Middle frontal gyrus (tissue), 1 donor: Measurements from ENCODE around the gene EMSY.
"Not testable (repeated sequence)": the region's sequence is repeated elsewhere in the genome, so short reads cannot be mapped to it uniquely, and the experiment has no call there.

Source experiments
- DNase-seq: peaks from one replicate; pipeline ENCODE4 v3.0.0-alpha.2; 2015; ENCODE audit warnings: low spot score; ENCODE audit errors: extremely low spot score

The EMSY gene

DNA sequence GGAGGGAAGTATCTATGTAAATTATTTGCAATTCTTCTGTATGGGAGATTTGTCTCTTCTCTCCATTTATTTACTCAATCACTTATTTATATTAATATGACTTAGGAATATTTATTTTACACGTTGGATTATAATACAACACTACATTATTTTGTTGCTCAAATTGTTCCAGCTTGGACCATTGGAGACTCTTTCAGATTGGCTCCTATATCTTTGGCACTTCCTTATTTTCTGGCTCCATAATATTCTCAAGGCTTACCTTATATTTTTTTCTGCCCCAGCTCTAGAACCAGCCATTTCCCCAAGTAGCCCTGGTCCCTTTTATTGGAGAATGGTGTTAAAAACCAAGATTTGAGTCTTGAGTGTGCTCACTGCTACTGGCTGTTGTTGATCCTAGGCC is 123.8 kb downstream of the EMSY start:
- no peak for DNase-seq

- not testable (repeated sequence) for DNase-seq
Observed at GRCh38 chr11:76572181-76572875, 127.5 kb downstream of the EMSY start.

DNA sequence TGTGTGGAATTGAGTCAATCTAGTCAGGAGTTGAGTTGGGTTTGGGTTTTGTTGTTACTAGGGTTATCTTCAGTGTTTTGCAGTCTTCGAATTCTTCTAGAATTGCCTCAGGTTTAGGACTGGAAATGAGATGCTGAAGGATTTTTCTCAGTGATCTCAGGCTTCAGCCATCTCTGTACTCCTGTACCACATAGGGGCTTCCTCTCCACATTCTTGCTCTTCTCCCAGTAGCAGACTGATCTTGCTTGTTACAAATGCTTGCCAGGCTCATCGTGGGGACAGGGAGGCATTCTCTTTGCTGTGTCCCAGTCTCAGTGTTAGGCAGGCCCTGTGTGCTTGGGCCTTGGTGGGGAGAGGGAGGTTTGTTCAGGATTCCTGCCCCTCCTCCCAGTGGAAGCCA is 129.6 kb downstream of the EMSY start:
- no peak for DNase-seq

GRCh38 chr11:76574879-76575278 is 130.1 kb downstream of the EMSY start:
- no peak for DNase-seq

DNA sequence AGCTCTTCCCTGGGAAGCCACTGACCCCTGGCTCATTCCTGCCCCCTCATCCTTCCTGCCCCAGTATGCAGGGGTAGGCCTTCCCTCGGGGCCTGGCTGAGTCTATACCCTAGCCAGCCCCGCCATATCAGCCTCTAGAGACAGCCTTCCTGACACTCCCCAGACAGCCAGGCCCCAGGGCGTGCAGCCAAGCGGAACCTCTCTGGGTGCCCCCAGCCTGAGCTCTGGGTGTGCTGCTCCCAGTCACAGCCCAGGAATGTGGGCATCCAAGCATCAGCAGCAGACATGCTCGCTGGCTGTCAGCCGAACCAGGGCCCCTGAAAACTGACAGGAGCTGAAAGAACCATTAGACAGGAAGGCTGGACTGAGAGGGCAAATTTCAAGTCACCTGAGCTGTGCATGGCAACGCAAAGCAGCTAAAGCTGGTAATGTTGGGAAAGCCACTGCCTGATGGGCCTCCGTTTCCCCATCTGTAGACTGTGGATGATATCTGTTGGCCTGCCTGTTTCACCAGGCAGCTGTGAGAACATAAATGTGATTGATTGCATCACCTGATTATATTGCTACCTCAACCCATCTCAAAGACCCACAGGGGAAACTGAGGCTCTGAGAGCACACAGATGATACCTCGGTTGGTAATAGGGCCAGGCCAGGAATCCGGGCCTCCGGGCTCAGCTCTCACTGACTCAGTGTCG is 132.6 kb downstream of the EMSY start:
- DNase-seq, result no peak

GRCh38 chr11:76577921-76578653 is 133.3 kb downstream of the EMSY start:
- DNase-seq, result no peak

- no peak for DNase-seq
Observed at GRCh38 chr11:76578654-76579055, 133.8 kb downstream of the EMSY start.

DNA sequence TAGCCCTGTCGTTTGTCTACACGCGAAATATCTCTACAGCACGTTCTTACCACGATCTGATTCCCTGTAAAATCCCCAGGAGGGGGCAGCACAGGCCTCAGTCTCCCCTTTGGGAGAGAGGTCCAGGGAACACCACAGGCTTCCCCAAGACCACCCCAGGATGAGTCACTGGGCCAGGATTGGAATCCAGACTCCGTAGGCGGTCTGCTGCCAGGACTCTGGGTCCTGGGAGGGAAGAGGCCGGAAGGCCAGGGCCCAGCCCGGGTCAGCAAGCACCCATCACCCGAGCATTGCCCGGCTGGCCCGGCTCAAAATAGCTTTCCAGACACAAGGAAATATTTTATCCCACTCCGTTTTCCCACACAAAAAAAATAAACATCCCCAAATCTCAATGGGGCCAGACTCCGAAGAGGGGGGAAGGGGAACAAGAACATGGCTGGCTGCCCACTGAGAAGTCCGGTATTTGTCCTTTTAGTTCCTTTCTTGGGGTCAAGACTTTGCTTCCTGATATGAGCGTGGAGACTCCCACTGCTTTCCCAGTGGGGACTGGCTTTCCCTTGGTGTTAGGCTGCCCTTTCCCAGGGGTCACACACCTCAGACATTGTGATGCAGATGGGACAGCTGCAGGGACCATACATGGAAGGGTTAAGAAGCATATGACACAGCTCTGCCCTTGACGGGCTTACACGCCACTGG is 134.4 kb downstream of the EMSY start:
- DNase-seq, result no peak

GRCh38 chr11:76579752-76580151 is 134.9 kb downstream of the EMSY start:
- DNase-seq, result no peak

DNA sequence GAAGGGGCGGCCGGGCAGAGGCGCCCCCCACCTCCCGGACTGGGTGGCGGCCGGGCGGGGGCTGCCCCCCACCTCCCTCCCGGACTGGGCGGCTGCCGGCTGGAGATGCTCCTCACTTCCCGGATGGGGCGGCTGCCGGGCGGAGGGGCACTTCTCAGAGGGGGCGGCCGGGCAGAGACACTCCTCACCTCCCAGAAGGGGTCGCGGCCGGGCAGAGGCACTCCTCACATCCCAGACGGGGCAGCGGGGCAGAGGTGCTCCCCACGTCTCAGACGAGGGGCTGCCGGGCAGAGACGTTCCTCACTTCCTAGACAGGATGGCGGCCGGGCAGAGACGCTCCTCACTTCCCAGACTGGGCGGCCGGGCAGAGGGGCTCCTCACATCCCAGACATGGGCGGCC is 137.7 kb downstream of the EMSY start:
- DNase-seq, result not testable (repeated sequence)

DNA sequence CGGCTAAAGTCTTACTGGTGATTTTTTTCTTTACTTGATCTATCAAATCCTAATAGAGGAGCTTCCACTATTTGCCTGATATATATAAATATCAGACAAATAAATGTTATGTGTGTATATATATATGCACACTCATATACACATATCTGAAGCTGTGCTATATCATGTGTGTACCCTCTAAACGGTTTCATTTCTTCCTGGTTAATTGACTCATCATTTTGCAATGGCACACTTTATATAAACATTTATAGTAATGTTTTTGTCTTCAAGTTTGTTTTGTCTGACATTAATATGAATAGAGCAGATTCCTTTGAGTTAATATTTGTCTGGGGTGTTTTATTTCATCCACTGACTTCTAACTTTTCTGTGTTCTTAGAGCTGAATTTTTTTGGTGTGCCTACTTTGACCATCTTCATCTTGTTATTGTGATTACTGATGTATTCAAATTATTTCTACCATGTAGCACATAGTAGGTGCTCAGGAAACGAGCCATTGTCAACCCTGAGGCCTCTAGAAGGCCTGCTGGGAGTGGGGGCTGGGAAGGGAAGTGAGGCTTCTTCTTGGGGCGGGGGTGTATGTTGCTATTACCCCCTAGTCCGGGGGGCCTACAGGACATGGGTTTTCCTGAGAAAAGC is 143.1 kb downstream of the EMSY start:
- DNase-seq, result no peak

DNA sequence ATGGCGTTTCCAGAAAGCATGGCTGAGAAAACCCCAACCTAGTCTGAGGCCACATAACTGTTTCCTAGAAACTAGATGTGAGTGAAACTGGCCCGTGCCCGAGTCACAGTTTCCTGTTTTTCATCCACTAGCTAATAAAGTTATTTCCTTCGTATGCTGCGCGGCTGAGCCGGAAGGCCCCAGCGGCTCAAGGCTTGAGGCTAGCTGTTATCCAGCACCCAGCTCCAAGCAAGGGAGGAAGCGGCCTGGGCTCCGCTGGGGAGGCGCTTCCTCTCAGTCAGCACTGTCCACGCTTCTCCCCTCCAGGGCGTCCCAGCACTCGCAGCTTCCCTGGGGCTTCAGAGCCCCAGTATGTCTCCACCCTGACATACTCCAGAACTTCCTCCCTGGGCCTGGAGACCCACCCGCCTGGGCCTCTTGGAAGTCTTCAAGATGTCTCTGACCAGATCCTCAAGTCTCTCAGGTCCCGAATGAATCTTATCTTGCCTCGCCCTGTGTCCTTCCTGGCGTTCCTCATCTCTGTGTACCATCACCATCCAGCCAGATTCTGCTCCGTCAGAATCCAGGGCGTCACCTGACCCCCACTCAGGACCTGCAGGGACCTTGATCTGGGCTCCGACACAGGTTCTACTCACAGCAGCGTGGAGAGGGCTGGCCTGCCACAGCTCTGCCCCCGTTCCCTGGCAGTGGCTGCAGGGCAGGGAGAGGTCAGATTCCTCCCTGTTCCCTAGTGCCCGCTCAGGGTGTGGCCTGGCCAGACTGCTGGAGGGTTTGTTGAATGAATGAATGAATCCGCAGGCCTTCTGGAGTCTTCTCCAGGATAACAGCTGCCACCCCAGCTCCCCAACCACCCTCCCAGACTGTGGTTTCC is 143.9 kb downstream of the EMSY start:
- DNase-seq, result no peak

GRCh38 chr11:76589477-76589876 is 144.7 kb downstream of the EMSY start:
- DNase-seq, result no peak

GRCh38 chr11:76589964-76590950 is 145.4 kb downstream of the EMSY start:
- no peak for DNase-seq

DNA sequence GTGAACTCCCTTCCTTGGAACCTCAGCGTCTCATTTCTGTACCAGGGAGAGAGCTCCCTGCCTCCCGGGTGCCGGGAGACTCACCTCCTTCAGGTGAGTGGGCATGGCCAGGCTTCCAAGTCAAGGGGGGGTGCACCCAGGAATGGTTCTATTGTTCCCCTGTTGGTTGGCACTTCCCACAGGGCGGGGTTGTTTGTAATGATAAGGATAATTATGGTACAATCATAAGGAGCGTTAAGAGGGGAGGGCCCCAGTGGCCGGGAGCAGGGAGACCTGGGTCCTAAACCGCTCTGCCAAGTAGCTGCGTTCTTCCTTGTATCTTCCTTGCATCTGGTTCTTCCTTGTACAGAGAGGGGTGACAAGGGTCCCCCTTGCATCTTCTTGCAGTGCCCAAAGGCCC is 146.6 kb downstream of the EMSY start:
- no peak for DNase-seq

GRCh38 chr11:76592025-76592914 is 147.5 kb downstream of the EMSY start:
- DNase-seq, result no peak

DNA sequence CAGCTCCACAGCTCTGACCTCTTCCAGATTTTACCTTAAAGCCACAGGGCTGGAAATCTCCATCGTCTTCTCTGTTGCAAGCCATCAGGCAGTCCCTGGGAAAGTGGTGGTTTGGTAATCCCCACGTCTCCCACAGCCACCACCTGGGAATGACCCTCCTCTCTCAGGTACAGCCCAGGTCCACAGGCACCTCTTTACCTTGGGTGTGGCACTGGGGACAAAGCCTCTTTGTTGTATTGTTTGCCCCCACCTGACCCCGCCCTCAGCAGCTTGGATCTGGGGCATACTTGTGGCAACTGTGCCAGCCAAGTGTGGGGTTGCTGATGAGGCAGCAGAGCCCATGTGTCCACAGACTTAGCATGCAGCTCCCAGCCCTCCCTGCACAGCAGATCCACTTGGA is 148.1 kb downstream of the EMSY start:
- DNase-seq, result no peak

DNA sequence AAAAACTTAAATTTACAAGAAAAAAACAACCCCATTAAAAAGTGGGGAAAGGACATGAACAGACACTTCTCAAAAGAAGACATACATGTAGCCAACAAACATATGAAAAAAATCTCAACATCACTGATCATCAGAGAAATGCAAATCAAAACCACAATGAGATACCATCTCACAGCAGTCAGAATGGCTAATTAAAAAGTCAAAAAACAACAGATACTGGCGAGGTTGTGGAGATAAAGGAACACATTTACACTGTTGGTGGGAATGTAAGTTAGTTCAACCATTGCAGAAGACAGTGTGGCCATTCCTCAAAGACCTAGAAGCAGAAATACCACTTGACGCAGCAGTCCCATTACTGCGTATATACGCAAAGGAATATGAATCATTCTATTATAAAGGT is 150.3 kb downstream of the EMSY start:
- not testable (repeated sequence) for DNase-seq
